ENCODE measurements around the gene CACNA1A. TPM values are rescaled to one million over a fixed set of nuclear protein-coding genes. Genes with fewer than 3 reads are reported as not detected.

Gene CACNA1A
- polyA plus RNA-seq, 3 donors: 0.08 to 0.09 TPM; not detected in 1

DNA sequence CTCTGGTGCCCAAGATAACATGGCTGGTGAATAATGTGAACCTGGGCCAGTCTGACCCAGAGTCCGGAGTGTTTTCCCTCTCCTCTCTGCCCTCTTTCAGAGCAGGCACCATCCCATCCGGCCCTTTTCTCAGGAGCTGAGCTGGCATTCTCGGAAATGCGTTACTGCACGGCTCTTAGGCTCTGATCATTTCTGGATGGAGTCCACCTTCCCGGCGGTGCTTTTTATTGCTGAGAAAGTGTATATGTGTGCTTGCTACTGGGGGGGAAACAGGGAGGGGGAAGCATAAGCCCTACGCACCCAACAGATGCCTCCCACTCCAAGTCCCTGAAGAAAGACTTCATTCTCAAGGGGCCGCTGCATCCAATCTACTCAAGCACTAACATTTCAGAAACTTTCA is 6.6 kb downstream of the CACNA1A start:
- no peaks in the 10 kb centered on the region for H3K4me1 ChIP-seq (ENCODE audit: control insufficient read depth in 1 of 2, insufficient read depth in 2 of 2, low read length in 2 of 2)
- H3K4me2 ChIP-seq (replicated peaks; ENCODE audit: extremely low read depth, low read length, poor library complexity, severe bottlenecking): no peak overlapping the region
- peaks cover 0 to 5% (median 3%) of the 10 kb centered on the region in 7 donors for H3K9me3 Mint-ChIP-seq
- no peaks in the 10 kb centered on the region for H3K36me3 Mint-ChIP-seq
- peaks cover 21 to 23% (median 21%) of the 10 kb centered on the region in 3 donors for H3K27me3 Mint-ChIP-seq (ENCODE audit: low read depth in 3 of 3)
- intact Hi-C loops (cut with micrococcal nuclease): no loop called here
- DNase-seq: no peak
- no peak overlapping the region for H3K27ac ChIP-seq (ENCODE audit: low read depth in 1 of 2, low read length in 2 of 2)
- H3K4me3 Mint-ChIP-seq: no peak overlapping the region
- H3K4me1 Mint-ChIP-seq: no peaks in the 10 kb centered on the region
- no peaks in the 10 kb centered on the region for H3K36me3 ChIP-seq (replicated peaks in 1 of 2; ENCODE audit: control insufficient read depth in 1 of 2, insufficient read depth in 2 of 2, low read length in 2 of 2)
- no peaks in the 10 kb centered on the region for H3K9me3 ChIP-seq (replicated peaks in 1 of 2; ENCODE audit: control insufficient read depth in 1 of 2, insufficient read depth in 1 of 2, low read length in 2 of 2)
- no peak for TF ChIP-seq CTCF (IDR thresholded peaks at IDR 0.05)
- no peak overlapping the region for H2AFZ ChIP-seq (ENCODE audit: insufficient read depth, low read depth, low read length, poor library complexity, severe bottlenecking)
- no peak overlapping the region for H3K9ac ChIP-seq (ENCODE audit: insufficient read depth, low read length, poor library complexity, severe bottlenecking)
- no peaks in the 10 kb centered on the region for H3K79me2 ChIP-seq (ENCODE audit: insufficient read depth, low read length)
- H3K4me3 ChIP-seq (replicated peaks in 1 of 3; ENCODE audit: low read depth in 2 of 3, low read length in 3 of 3): no peak overlapping the region
- 79% methylated on average over 2 of the region's 9 CpGs for WGBS (ENCODE audit: insufficient coverage)
- no peaks in the 10 kb centered on the region for H4K20me1 ChIP-seq (ENCODE audit: insufficient read depth, low read length)
- no peak overlapping the region for H3K27ac Mint-ChIP-seq
- H3K27me3 ChIP-seq (ENCODE audit: control insufficient read depth in 2 of 2, insufficient read depth in 2 of 2, low read length in 2 of 2): peaks cover 0 to 9% of the 10 kb centered on the region in 2 donors

GRCh38 chr19:13493516-13494310 is 12.6 kb downstream of the CACNA1A start:
- peaks cover 0 to 6% (median 0%) of the 10 kb centered on the region in 3 donors for H3K27me3 Mint-ChIP-seq (ENCODE audit: low read depth in 3 of 3)
- no CpG with 5 or more reads among the region's 1 CpG for WGBS (ENCODE audit: insufficient coverage)
- no peaks in the 10 kb centered on the region for H3K4me1 ChIP-seq (ENCODE audit: control insufficient read depth in 1 of 2, insufficient read depth in 2 of 2, low read length in 2 of 2)
- H3K27ac ChIP-seq (ENCODE audit: low read depth in 1 of 2, low read length in 2 of 2): no peak overlapping the region
- H3K9me3 ChIP-seq (replicated peaks in 1 of 2; ENCODE audit: control insufficient read depth in 1 of 2, insufficient read depth in 1 of 2, low read length in 2 of 2): no peaks in the 10 kb centered on the region
- no peak overlapping the region for H3K4me3 Mint-ChIP-seq
- H3K27me3 ChIP-seq (ENCODE audit: control insufficient read depth in 2 of 2, insufficient read depth in 2 of 2, low read length in 2 of 2): no peaks in the 10 kb centered on the region
- H3K4me2 ChIP-seq (replicated peaks; ENCODE audit: extremely low read depth, low read length, poor library complexity, severe bottlenecking): no peak overlapping the region
- no peak overlapping the region for H3K9ac ChIP-seq (ENCODE audit: insufficient read depth, low read length, poor library complexity, severe bottlenecking)
- no peaks in the 10 kb centered on the region for H4K20me1 ChIP-seq (ENCODE audit: insufficient read depth, low read length)
- TF ChIP-seq CTCF (IDR thresholded peaks at IDR 0.05): no peak
- DNase-seq: no peak
- no peak overlapping the region for H3K4me3 ChIP-seq (replicated peaks in 1 of 3; ENCODE audit: low read depth in 2 of 3, low read length in 3 of 3)
- no peak overlapping the region for H3K27ac Mint-ChIP-seq
- H3K9me3 Mint-ChIP-seq: peaks cover 0 to 8% (median 4%) of the 10 kb centered on the region in 7 donors
- H3K4me1 Mint-ChIP-seq: no peaks in the 10 kb centered on the region
- H3K36me3 Mint-ChIP-seq: no peaks in the 10 kb centered on the region
- no peak overlapping the region for H2AFZ ChIP-seq (ENCODE audit: insufficient read depth, low read depth, low read length, poor library complexity, severe bottlenecking)
- intact Hi-C loops (cut with micrococcal nuclease): no loop called here
- no peaks in the 10 kb centered on the region for H3K79me2 ChIP-seq (ENCODE audit: insufficient read depth, low read length)
- H3K36me3 ChIP-seq (replicated peaks in 1 of 2; ENCODE audit: control insufficient read depth in 1 of 2, insufficient read depth in 2 of 2, low read length in 2 of 2): no peaks in the 10 kb centered on the region

Measured in CD14-positive monocyte (primary cell).